HG02840 (cell line): ENCODE results near the gene FKBP5.
"Not testable (repeated sequence)": the region's sequence is repeated elsewhere in the genome, so short reads cannot be mapped to it uniquely, and the experiment has no call there.

Experiments used
- ATAC-seq: cut with Tn5 transposase; IDR thresholded peaks from one replicate; pipeline ENCODE4 v1.9.1; 2021; ENCODE audit warnings: mild to moderate bottlenecking, moderate library complexity, moderate number of reproducible peaks; ENCODE audit not compliant: unreplicated experiment, low FRiP score

The FKBP5 gene

GRCh38 chr6:35626401-35626800, 62.3 kb downstream of the FKBP5 start:
- no peak for ATAC-seq

- ATAC-seq, result no peak
These were observed 64.2 kb downstream of the FKBP5 start for GRCh38 chr6:35624341-35625070.

- ATAC-seq, result no peak
These were observed 66.4 kb downstream of the FKBP5 start for GRCh38 chr6:35622283-35622682.

GRCh38 chr6:35620706-35621105, 68.0 kb downstream of the FKBP5 start:
- ATAC-seq, result no peak

- ATAC-seq, result no peak
These were observed 75.0 kb downstream of the FKBP5 start for GRCh38 chr6:35613762-35614161.

GRCh38 chr6:35611240-35611639, 77.5 kb downstream of the FKBP5 start:
- ATAC-seq, result no peak

- ATAC-seq, result no peak
These were observed 77.9 kb downstream of the FKBP5 start for GRCh38 chr6:35610830-35611229.

GRCh38 chr6:35609588-35609987, 79.1 kb downstream of the FKBP5 start:
- no peak for ATAC-seq

GRCh38 chr6:35607517-35608233, 81.0 kb downstream of the FKBP5 start:
- ATAC-seq, result no peak

GRCh38 chr6:35605600-35605999, 83.1 kb downstream of the FKBP5 start:
- ATAC-seq, result no peak

- ATAC-seq, result no peak
These were observed 85.2 kb downstream of the FKBP5 start for GRCh38 chr6:35603326-35604202.

GRCh38 chr6:35602133-35602946, 86.4 kb downstream of the FKBP5 start:
- ATAC-seq, result no peak

GRCh38 chr6:35601331-35602132, 87.2 kb downstream of the FKBP5 start:
- ATAC-seq, result no peak

GRCh38 chr6:35600659-35601125, 88.0 kb downstream of the FKBP5 start:
- ATAC-seq, result no peak

GRCh38 chr6:35599761-35600658, 88.7 kb downstream of the FKBP5 start:
- ATAC-seq, result no peak

- not testable (repeated sequence) for ATAC-seq
These were observed 90.1 kb downstream of the FKBP5 start for GRCh38 chr6:35598621-35599020.

- ATAC-seq, result no peak
These were observed 92.0 kb downstream of the FKBP5 start for GRCh38 chr6:35596448-35597442.
